GM12865 (cell line): ENCODE results near the gene GRK5.
"Not testable (repeated sequence)": the region's sequence is repeated elsewhere in the genome, so short reads cannot be mapped to it uniquely, and the experiment has no call there.

Experiments
- DNase-seq: peaks from one replicate; pipeline ENCODE4 v3.0.0; 2010; ENCODE audit warnings: low read depth
- H3K4me3 ChIP-seq: 2 replicates; pipeline ENCODE4 v1.5.1; 2011; ENCODE audit warnings: mild to moderate bottlenecking, low read depth, low read length, control low read depth
- CTCF ChIP-seq: IDR thresholded peaks from 2 replicates; pipeline ENCODE4 v1.5.1; 2011; ENCODE audit warnings: low read length, control low read depth, low read depth, inconsistent platforms; ENCODE audit not compliant: insufficient read depth; ENCODE audit errors: missing control alignments

GRK5 gene

DNA sequence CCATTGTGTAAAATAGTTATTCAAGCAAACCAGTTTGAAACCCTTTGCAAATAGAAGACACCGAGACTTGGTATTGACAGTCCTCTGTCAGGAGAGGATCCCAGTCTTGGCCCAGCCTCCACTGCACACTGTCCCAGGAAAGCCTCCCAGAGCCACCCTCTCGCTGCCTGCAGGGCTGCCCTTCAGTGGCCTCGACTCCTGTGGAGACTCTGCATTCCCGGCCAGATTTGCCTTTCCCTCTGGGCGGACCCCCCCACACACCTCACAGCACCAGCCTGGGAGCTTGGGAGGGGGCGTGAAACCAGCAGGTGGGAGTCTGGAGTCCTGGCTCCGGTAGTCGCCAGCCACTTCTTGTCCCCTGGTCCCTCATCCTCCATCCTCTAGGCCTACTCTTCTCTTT, 48.7 kb downstream of the GRK5 start:
- DNase-seq: no peak
- H3K4me3 ChIP-seq: no peak overlapping the region
- no peak for TF ChIP-seq CTCF

- DNase-seq: no peak
- H3K4me3 ChIP-seq: no peak overlapping the region
- no peak for TF ChIP-seq CTCF
Measured at GRCh38 chr10:119256897-119257296, 49.5 kb downstream of the GRK5 start.

DNA sequence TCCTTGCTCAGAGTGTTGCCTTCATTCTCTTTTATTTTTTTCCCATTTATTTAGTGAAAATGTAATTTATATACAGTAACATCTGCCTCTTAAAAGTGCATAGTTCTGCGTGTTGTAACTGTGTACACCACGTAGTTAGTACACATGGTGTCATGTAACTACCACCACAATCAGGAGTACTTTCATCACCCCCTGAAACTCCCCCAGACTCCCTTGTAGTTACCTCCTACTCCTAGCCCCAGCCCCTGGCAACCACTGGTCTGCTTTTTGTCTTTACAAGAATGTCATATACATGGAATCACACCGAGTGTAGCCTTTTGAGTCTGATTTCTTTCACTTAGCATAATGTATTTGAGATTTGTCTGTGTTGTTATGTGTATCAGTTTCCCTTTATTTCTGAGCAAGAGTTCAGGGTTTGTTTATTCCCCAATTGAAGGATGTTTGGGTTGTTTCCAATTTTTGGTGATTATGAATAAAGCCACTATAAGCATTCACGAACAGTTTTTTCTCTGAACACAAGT, 50.6 kb downstream of the GRK5 start:
- H3K4me3 ChIP-seq: no peak overlapping the region
- no peak for DNase-seq
- TF ChIP-seq CTCF: no peak

GRCh38 chr10:119259345-119259744, 52.0 kb downstream of the GRK5 start:
- no peak for TF ChIP-seq CTCF
- no peak overlapping the region for H3K4me3 ChIP-seq
- DNase-seq: no peak

DNA sequence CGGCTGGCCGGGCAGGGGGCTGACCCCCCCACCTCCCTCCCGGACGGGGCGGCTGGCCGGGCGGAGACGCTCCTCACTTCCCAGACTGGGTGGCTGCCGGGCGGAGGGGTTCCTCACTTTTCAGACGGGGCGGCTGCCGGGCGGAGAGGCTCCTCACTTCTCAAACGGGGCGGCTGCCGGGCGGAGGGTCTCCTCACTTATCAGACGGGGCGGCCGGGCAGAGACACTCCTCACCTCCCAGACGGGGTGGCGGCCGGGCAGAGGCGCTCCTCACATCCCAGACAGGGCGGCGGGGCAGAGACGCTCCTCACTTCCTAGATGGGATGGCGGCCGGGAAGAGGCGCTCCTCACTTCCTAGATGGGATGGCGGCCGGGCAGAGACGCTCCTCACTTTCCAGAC, 53.6 kb downstream of the GRK5 start:
- not testable (repeated sequence) for DNase-seq, H3K4me3 ChIP-seq

DNA sequence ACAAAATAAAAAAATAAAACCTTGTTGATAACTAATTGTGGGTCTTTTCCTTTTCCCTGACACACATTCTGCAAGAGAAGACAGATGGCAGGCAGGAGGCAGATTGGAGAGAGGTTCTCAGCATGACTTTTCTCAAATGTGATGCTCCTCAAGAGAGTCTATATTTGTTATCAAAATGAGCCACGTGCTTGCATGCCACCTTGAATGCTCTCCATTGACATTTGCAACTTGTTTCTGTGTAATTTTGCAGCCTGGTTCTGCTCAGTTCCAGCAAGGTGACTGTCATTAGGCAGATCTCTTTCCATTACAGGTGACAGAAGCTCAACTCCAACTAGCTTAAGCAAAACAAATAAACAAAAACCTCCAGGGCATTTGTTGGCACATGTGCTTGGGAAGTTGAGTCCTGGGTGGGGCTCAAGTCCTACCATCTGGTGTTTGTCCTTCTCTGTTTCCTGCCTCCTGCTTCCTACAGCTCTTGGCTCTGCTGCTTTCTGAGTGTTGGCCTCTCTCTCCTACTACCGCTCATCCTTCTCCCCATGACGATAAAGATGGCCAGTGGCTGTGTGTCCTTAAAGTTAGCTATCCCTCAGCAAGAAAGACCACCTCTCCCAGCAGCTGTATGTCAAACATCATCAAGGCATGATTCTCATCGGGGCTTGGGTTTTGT, 56.7 kb downstream of the GRK5 start:
- H3K4me3 ChIP-seq: no peak overlapping the region
- no peak for DNase-seq
- no peak for TF ChIP-seq CTCF

GRCh38 chr10:119265691-119266090, 58.3 kb downstream of the GRK5 start:
- TF ChIP-seq CTCF: no peak
- DNase-seq: no peak
- H3K4me3 ChIP-seq: no peak overlapping the region
